ENCODE results near the gene VWA2.
A peak's percentile ranks its signal among the peaks of the same experiment; 100 is the strongest.

VWA2 gene

DNA sequence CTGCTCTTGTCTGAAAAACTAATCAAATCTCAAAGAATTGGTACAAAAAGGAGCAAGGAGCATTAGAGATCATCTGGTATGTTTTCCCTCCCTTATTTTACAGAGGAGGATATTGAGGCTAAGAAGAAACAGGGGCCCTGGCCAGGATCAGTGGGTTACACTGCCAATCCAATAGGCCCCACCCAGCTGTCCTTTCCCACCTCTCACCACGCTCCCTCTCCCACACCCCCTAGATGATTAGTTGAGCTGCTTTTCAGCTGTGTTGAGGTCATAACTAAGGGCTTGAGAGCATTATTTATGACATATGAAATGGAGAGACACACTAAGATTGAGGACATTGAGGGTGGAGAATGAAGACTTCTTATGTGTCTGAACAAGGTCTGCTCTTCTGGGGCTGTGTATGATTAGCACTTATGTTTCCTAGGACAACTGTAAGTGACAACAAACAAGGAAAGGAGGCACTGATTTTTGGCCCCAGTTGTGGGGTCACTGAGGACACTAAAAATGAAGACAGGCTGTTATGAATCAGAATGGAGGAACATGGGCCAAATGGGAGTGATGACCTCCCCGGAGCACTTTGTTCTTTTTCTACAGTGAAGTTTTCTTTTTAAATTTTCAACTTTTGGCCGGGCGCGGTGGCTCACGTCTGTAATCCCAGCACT lies 26.5 kb downstream of the VWA2 start:
- Mint-ChIP-seq H3K9me3 (no peaks in the 10 kb centered on the region), H3K27me3 (ENCODE audit: low read depth) (peaks cover 7% of the 10 kb centered on the region), H3K4me3 (no peak overlapping the region), H3K4me1 (peaks cover 23% of the 10 kb centered on the region), H3K36me3 (ENCODE audit: low read depth) (no peaks in the 10 kb centered on the region), H3K27ac (peak overlapping the region in 2 of 3 experiments; percentile 1 to 36)
- TF ChIP-seq, protein P1, sequence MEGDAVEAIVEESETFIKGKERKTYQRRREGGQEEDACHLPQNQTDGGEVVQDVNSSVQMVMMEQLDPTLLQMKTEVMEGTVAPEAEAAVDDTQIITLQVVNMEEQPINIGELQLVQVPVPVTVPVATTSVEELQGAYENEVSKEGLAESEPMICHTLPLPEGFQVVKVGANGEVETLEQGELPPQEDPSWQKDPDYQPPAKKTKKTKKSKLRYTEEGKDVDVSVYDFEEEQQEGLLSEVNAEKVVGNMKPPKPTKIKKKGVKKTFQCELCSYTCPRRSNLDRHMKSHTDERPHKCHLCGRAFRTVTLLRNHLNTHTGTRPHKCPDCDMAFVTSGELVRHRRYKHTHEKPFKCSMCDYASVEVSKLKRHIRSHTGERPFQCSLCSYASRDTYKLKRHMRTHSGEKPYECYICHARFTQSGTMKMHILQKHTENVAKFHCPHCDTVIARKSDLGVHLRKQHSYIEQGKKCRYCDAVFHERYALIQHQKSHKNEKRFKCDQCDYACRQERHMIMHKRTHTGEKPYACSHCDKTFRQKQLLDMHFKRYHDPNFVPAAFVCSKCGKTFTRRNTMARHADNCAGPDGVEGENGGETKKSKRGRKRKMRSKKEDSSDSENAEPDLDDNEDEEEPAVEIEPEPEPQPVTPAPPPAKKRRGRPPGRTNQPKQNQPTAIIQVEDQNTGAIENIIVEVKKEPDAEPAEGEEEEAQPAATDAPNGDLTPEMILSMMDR (IDR thresholded peaks at IDR 0.05; ENCODE audit: unreplicated experiment in 3 of 3), result no peak

DNA sequence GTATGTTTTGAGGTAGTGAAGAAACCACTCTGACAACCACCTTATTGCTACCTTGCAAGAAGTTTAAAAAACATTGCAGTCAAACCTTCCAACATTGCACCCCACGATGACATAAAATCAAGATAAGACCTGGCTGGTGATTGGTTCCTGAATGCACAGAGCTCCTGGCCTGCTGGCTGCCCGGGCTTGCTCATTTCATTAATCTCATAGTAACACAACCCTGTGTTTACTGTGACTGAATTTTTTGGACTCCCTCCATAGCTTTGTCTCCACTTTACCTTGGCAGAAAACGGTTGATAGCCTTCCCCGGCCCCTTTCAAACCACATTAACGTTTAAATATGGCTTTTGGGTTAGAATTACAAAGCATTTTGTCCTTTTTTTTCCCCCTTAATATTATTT lies 27.5 kb downstream of the VWA2 start:
- H3K27ac Mint-ChIP-seq, result peak overlapping the region in 2 of 3 experiments; percentile 9 to 31
- H3K27me3 Mint-ChIP-seq (ENCODE audit: low read depth), result peaks cover 7% of the 10 kb centered on the region
- H3K4me3 Mint-ChIP-seq, result no peak overlapping the region
- peaks cover 31% of the 10 kb centered on the region for H3K4me1 Mint-ChIP-seq
- TF ChIP-seq, protein P1 (IDR thresholded peaks at IDR 0.05; ENCODE audit: unreplicated experiment in 3 of 3), result no peak
- no peaks in the 10 kb centered on the region for H3K9me3 Mint-ChIP-seq
- no peaks in the 10 kb centered on the region for H3K36me3 Mint-ChIP-seq (ENCODE audit: low read depth)

DNA sequence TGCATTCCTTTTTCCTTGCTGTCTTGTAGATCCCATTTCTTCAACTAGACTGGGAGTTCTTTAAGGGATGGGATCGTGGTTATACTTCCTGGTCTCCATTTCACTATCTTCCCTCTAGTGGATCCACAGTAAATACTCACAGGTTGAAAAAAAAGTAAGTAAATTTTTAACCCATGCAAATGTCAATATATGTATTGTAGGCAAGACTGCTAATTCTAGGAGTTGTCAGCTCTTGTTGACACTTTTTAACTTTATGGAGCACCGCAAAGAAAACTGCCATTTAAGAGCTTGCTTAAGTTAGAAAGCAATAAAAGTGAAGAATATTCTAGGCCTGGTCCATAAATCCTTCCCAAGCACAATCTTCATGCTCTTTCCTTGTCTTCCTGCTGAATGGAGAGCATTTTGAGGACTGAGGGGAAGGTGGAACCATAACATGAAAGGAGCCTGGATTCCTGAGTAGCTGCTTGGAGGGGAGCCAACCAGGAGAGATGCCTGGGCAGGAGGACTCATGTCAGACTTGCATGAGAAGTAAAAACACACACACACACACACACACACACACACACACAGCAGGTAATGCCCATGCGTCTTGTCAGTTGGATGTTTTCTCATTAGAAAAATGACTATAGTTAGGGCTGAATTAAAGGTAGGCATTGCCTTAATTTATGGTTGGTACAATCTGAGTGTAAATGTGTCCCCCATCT lies 32.2 kb downstream of the VWA2 start:
- Mint-ChIP-seq H3K27me3 (ENCODE audit: low read depth) (peaks cover 11% of the 10 kb centered on the region), H3K4me1 (peaks cover 23% of the 10 kb centered on the region)

DNA sequence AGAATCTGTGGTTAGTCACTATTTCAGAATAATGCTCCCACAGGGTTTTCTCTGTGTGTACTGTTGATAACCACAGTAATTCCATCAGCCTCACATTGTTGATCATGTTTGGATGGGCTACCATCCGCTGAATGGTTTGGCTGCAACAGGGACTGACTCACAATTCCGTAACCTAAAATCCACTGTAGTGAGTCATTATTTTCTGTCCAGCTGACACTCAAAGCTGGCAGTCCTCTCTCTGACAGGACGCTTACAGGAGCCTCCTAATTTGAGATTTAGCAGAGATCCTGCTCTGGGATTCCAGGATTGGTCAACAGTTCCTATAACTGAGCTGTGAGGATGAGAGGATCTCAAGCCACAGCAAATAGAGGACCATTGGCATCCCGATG lies 32.7 kb downstream of the VWA2 start:
- H3K27me3 Mint-ChIP-seq (ENCODE audit: low read depth), result peaks cover 11% of the 10 kb centered on the region
- H3K36me3 Mint-ChIP-seq (ENCODE audit: low read depth), result no peaks in the 10 kb centered on the region
- H3K4me1 Mint-ChIP-seq, result peaks cover 18% of the 10 kb centered on the region
- TF ChIP-seq, protein P1 (IDR thresholded peaks at IDR 0.05; ENCODE audit: unreplicated experiment in 3 of 3), result no peak
- H3K4me3 Mint-ChIP-seq, result no peak overlapping the region
- H3K27ac Mint-ChIP-seq, result no peak overlapping the region
- H3K9me3 Mint-ChIP-seq, result no peaks in the 10 kb centered on the region

More for the DNA sequence above, 32.2 kb downstream of the VWA2 start:
- Mint-ChIP-seq H3K4me3 (no peak overlapping the region), H3K9me3 (no peaks in the 10 kb centered on the region), H3K27ac (peak overlapping the region in 1 of 3 experiments; percentile 16), H3K36me3 (ENCODE audit: low read depth) (no peaks in the 10 kb centered on the region)
- TF ChIP-seq, protein P1 (IDR thresholded peaks at IDR 0.05; ENCODE audit: unreplicated experiment in 3 of 3), result no peak

DNA sequence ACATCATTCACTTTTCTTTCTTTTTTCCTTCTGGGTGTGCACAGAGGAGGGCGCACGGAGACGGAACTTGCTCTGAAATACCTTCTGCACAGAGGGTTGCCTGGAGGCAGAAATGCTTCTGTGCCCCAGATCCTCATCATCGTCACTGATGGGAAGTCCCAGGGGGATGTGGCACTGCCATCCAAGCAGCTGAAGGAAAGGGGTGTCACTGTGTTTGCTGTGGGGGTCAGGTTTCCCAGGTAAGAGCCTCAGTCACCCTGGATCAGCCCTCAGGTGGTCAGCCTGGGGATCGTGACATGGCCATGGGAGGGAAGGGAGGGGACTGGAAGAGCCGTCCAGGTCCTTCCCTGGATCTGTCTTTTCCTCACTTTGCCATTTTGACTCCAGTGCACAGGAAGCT lies 33.6 kb downstream of the VWA2 start:
- H3K27ac Mint-ChIP-seq, result no peak overlapping the region
- no peaks in the 10 kb centered on the region for H3K9me3 Mint-ChIP-seq
- H3K4me3 Mint-ChIP-seq, result no peak overlapping the region
- peaks cover 17% of the 10 kb centered on the region for H3K4me1 Mint-ChIP-seq
- H3K36me3 Mint-ChIP-seq (ENCODE audit: low read depth), result no peaks in the 10 kb centered on the region
- H3K27me3 Mint-ChIP-seq (ENCODE audit: low read depth), result peaks cover 8% of the 10 kb centered on the region
- TF ChIP-seq, protein P1 (IDR thresholded peaks at IDR 0.05; ENCODE audit: unreplicated experiment in 3 of 3), result no peak

Measured in nephron (organoid).